Effector memory CD4-positive, alpha-beta T cell (primary cell): ENCODE data around the gene OLIG1.
A peak's percentile ranks its signal among the peaks of the same experiment; 100 is the strongest.

Source experiments
- DNase-seq, 3 donors: peaks; one replicate each; pipeline ENCODE4 v3.0.0-alpha.2; 2020
- H3K27ac ChIP-seq: 2 replicates; pipeline ENCODE4 v1.7.0; 2013; ENCODE audit warnings: mild to moderate bottlenecking, low read length, moderate library complexity; ENCODE audit not compliant: insufficient read depth, poor library complexity, severe bottlenecking
- H3K27me3 ChIP-seq: replicated peaks from 2 replicates; pipeline ENCODE4 v1.7.0; 2013; ENCODE audit warnings: mild to moderate bottlenecking, low read length; ENCODE audit not compliant: insufficient read depth, control insufficient read depth, poor library complexity, severe bottlenecking
- H3K36me3 ChIP-seq: 2 replicates; pipeline ENCODE4 v1.7.0; 2013; ENCODE audit warnings: mild to moderate bottlenecking, low read length, moderate library complexity; ENCODE audit not compliant: control insufficient read depth, insufficient read depth
- H3K4me1 ChIP-seq: 2 replicates; pipeline ENCODE4 v1.7.0; 2013; ENCODE audit warnings: low read length, mild to moderate bottlenecking; ENCODE audit not compliant: control insufficient read depth, insufficient read depth, poor library complexity, severe bottlenecking
- H3K4me3 ChIP-seq: 2 replicates; pipeline ENCODE4 v1.7.0; 2013; ENCODE audit warnings: low read length, low read depth, mild to moderate bottlenecking; ENCODE audit not compliant: insufficient read depth, poor library complexity, severe bottlenecking
- H3K9me3 ChIP-seq: 2 replicates; pipeline ENCODE4 v1.7.0; 2013; ENCODE audit warnings: mild to moderate bottlenecking, low read length, moderate library complexity; ENCODE audit not compliant: control insufficient read depth

Gene OLIG1

DNA sequence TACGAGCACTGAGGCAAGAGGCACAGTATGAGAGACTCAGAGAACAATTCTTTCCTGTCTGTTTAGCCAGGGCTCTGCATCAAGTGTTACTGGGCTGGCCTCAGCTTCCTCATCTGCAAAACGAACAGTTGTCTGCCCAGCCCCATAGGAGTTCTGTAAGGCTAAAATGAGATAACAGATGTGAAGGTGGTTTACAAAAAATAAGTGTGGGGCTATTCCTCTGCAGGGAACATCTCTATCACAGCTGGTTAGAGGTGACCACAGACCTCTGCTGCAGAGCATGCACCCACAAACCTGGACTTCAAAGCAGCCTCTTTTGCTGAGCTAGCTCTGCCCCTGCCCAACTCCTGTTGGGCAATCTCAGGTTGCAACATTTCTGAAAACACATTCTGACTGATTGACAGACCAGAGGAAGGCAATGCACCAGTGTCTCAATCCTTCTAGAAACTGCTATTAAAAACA is 10.5 kb upstream of the OLIG1 start:
- H3K4me3 ChIP-seq, result no peak overlapping the region
- H3K27me3 ChIP-seq, result no peaks in the 10 kb centered on the region
- no peak overlapping the region for H3K27ac ChIP-seq
- DNase-seq, result no peak
- peaks cover 3% of the 10 kb centered on the region for H3K4me1 ChIP-seq
- no peaks in the 10 kb centered on the region for H3K36me3 ChIP-seq
- no peaks in the 10 kb centered on the region for H3K9me3 ChIP-seq

DNA sequence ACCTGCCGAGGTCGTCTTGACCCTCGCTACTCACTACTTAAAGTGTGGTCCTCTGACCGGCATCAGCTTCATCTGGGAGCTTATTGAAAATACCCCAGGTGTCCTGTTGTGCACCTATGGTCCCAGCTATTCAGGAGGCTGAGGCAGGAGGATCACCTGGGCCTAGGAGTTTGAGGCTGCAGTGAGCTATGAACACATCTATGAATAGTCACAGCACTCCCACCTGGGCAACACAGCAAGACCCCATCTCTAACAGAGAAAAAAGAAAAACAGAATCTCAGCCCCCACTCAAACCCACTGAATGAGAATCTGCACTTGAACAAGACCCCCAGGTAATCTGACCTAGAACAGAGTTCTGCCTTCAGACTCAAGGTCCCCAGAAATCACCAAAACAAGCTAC is 8.7 kb upstream of the OLIG1 start:
- no peak for DNase-seq
- Histone ChIP-seq H3K9me3 (no peaks in the 10 kb centered on the region), H3K4me1 (peaks cover 3% of the 10 kb centered on the region), H3K27ac (no peak overlapping the region), H3K4me3 (no peak overlapping the region), H3K27me3 (no peaks in the 10 kb centered on the region), H3K36me3 (no peaks in the 10 kb centered on the region)

DNA sequence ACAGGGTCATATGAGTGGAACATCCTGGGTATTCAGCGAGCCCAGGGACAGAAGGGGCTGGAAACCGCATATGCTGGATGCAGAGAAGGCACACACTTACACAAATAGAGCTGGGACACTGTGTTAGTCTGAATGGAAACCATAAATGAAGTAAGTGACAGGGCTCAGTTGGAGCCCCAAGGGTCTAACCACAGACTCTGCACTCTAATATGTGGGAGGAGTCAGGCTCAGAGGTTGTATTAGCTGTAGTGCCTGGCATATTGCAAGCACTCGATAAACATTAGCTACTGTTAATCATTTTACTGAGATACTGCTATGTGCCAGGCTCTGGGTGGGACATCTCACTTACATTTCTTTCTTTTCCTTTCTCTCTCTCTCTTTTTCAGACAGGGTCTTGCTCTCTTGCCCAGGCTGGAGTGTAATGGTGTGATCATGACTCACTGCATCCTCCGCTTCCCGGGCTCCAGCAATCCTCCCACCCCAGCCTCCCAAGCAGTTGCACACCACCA is 6.5 kb upstream of the OLIG1 start:
- H3K4me1 ChIP-seq, result peaks cover 3% of the 10 kb centered on the region

DNA sequence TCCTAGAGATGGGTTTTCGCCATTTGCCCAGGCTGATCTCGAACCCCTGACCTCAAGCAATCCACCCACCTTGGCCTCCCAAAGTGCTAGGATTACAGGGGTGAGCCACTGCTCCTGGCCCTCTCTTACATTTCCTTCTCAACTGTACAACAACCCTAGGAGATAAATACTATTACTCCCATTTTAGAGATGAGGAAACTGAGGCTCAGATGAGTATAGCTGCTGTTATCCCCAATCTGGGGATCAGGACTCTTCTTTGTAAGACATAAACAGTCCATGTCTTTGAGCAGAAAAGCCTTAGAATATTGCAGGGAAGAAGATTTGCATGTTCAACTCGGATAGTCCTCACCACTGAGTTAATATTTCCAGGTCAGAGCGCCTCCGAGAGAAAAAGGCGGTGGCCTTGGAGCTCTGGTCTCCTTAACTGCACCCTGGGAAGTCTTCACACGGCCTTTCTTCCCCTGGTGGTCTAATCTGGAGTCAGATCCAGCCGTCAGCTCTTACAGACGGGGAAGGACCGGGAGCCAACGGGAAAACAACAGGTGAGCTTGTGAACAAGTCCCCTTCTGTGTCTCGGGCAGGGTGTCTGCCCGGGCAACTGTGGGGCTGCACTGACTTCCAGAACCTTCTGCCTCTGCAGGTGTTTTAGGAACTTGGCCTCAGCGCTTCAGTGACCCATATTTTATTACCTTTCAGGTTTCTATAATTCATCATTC is 5.9 kb upstream of the OLIG1 start:
- peaks cover 8% of the 10 kb centered on the region for H3K27me3 ChIP-seq
- H3K4me3 ChIP-seq, result no peak overlapping the region
- DNase-seq, result no peak
- H3K9me3 ChIP-seq, result no peaks in the 10 kb centered on the region
- no peak overlapping the region for H3K27ac ChIP-seq
- H3K36me3 ChIP-seq, result no peaks in the 10 kb centered on the region
- peaks cover 3% of the 10 kb centered on the region for H3K4me1 ChIP-seq

More for the DNA sequence above, 6.5 kb upstream of the OLIG1 start:
- no peak overlapping the region for H3K4me3 ChIP-seq
- no peak for DNase-seq
- no peaks in the 10 kb centered on the region for H3K9me3 ChIP-seq
- no peaks in the 10 kb centered on the region for H3K36me3 ChIP-seq
- H3K27ac ChIP-seq, result no peak overlapping the region
- peaks cover 6% of the 10 kb centered on the region for H3K27me3 ChIP-seq

DNA sequence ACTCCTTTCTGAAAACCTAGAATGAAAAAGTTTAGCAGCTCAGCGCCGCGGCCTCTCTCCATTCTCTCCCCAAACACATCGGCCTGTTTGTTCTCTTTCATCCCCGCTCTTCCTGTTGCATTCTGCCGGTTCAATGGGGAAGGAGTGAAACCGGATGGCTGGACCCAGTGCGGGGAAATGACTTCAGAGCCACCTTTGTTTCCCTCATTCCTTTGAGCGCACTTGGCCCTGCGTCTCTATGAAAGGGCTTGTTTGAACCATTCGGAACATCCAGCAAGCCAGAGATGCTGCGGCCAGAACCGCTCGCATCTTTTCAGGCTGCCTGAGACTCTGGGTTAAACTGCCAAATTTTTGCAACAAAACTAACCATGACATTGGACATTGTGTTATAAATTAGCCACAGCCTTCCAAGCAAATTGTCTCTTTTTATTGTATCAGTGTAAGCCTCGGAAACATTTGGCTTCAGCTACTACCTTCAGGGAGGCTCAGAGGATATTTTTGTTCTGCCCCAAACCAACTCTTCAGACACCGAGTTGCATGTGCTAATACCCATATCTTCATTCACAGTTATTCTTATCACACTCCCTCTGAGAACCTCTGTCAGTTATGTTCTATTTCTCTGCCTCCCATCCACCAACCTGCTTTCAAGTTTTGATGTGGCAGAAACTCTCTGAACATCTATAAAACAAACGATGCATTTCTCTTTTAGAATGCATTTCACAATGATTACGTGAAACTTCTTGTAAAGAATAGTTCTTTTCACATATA is 5.1 kb upstream of the OLIG1 start:
- DNase-seq, result no peak
- Histone ChIP-seq H3K36me3 (no peaks in the 10 kb centered on the region), H3K4me3 (no peak overlapping the region), H3K9me3 (no peaks in the 10 kb centered on the region), H3K27me3 (peaks cover 14% of the 10 kb centered on the region), H3K4me1 (peaks cover 3% of the 10 kb centered on the region), H3K27ac (no peak overlapping the region)

DNA sequence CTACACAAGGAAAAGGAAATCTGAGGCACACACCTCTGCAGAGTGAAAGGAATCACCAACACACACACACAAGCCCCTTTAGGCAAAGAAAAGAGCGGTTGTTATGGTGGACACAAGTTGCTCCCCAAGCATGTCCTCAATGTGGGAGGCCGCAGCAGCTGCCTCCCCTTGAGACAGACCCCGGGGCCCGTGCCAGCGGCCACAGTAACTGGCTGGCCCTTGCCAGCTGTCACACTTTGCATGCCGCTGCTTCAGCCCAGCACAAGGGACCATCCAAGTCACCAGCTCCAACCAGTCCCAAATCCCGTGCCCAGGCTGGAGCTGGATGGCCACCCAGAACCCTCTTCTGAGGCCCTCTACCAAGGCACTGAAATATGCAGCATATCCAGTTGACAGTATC is 2.9 kb upstream of the OLIG1 start:
- Histone ChIP-seq H3K27ac (no peak overlapping the region), H3K9me3 (no peaks in the 10 kb centered on the region), H3K27me3 (peaks cover 32% of the 10 kb centered on the region), H3K4me1 (peaks cover 18% of the 10 kb centered on the region), H3K36me3 (no peaks in the 10 kb centered on the region), H3K4me3 (no peak overlapping the region)
- DNase-seq, result no peak

DNA sequence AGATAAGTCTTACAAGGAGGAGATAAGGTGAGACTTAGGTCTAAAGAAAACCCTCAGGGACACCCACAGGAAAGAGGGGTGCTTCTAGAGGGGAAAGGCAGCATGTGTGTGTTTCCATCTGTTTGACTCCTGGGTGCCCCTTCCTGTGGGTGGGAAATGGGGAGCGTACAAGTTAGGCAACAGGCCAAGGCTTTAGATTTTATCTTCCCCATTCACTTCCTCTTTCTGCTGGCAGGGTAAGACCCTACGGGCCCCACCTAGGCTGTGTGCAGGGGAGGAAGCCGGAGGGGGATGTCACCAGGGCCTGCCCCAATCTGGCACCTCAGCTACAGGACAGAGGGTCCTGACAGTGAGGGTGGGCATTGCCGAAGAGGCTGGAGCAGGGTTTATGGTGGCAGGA is 2.5 kb upstream of the OLIG1 start:
- Histone ChIP-seq H3K36me3 (no peaks in the 10 kb centered on the region), H3K9me3 (no peaks in the 10 kb centered on the region), H3K4me1 (peaks cover 18% of the 10 kb centered on the region), H3K27me3 (peaks cover 36% of the 10 kb centered on the region), H3K4me3 (no peak overlapping the region), H3K27ac (no peak overlapping the region)
- no peak for DNase-seq

DNA sequence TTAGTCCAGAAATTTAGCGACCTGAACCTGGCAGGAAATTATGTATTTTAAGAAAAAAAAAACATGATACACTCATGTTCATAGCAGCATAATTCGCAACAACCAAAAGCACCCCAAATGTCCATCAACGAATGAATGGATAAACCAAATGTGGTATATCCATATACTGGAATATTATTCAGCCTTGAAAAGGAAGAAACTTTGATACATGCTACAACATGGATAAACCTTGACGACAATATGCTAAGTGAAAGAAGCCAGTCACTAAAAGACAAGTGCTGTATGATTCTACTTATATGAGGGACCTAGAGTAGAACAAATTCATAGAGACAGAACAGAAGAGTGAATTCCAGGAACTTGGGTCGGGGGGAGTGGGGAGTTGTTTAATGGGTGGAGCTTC is 698 bp upstream of the OLIG1 start:
- H3K4me3 ChIP-seq, result no peak overlapping the region
- no peaks in the 10 kb centered on the region for H3K9me3 ChIP-seq
- H3K36me3 ChIP-seq, result no peaks in the 10 kb centered on the region
- H3K27me3 ChIP-seq, result peaks cover 39% of the 10 kb centered on the region
- DNase-seq, result no peak
- no peak overlapping the region for H3K27ac ChIP-seq
- H3K4me1 ChIP-seq, result peaks cover 18% of the 10 kb centered on the region

DNA sequence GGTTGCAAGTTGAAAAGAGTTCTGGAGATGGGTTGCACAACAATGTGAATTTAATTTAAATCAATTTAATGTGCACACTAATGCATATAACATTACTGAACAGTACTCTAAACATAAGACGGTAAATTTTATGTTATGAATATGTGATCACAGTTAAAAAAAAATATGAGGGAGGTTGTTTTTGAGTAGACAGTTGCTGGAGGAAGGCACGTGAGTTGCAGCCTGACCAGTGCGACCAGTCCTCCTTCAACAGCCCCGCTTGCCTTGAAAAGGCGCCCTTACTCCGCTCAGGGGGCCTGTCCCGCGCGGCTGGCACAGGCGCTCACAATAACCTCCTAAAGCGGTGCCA is 322 bp upstream of the OLIG1 start:
- Histone ChIP-seq H3K9me3 (no peaks in the 10 kb centered on the region), H3K36me3 (no peaks in the 10 kb centered on the region), H3K27ac (no peak overlapping the region), H3K27me3 (peaks cover 39% of the 10 kb centered on the region), H3K4me1 (peaks cover 18% of the 10 kb centered on the region), H3K4me3 (peak overlapping the region; percentile 37)
- no peak for DNase-seq

DNA sequence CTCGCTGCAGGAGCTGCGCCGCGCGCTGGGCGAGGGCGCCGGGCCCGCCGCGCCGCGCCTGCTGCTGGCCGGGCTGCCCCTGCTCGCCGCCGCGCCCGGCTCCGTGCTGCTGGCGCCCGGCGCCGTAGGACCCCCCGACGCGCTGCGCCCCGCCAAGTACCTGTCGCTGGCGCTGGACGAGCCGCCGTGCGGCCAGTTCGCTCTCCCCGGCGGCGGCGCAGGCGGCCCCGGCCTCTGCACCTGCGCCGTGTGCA is 730 bp downstream of the OLIG1 start:
- Histone ChIP-seq H3K27ac (no peak overlapping the region), H3K9me3 (no peaks in the 10 kb centered on the region), H3K4me3 (peak overlapping the region; percentile 52), H3K36me3 (no peaks in the 10 kb centered on the region), H3K27me3 (peaks cover 39% of the 10 kb centered on the region), H3K4me1 (peaks cover 18% of the 10 kb centered on the region)
- no peak for DNase-seq
